HepG2 (cell line): ENCODE results near the gene GOSR1. TPM values are rescaled to one million over a fixed set of nuclear protein-coding genes. Genes with fewer than 3 reads are reported as not detected.
A peak's percentile ranks its signal among the peaks of the same experiment; 100 is the strongest.
"Not testable (repeated sequence)": the region's sequence is repeated elsewhere in the genome, so short reads cannot be mapped to it uniquely, and the experiment has no call there.

Experiments
- ATAC-seq: fragments of 200-7000 bp; cut with Tn5 transposase; 3 replicates; pipeline ENCODE4 v1.9.1; 2020; ENCODE audit warnings: mild to moderate bottlenecking, moderate library complexity
- BruUV-seq: library from RNA; stranded (reverse); fragments of 400-500 nt; replicated peaks from 2 replicates; lab custom pipeline; 2021; lab: Mats Ljungman, UMichigan
- CTCF ChIA-PET: fragments of 300-600 bp; formaldehyde crosslinking; extraction: SDS; loops from one replicate; lab custom pipeline; 2021; ENCODE audit warnings: low total read pairs, inconsistent platforms, low intra/inter-chr PET ratio; lab: Yijun Ruan, JAX
- POLR2A ChIA-PET: fragments of 350-600 bp; sonication (Branson Sonifier 250); formaldehyde crosslinking; loops from one replicate; lab custom pipeline; 2020; ENCODE audit warnings: antibody characterized with exemption, inconsistent platforms; lab: Yijun Ruan, JAX
- DNase-seq: peaks from one replicate; pipeline ENCODE4 v3.0.0-alpha.2; 2015; ENCODE audit warnings: low spot score
- FAIRE-seq: peaks from 3 replicates; lab custom pipeline; 2011; peaks lifted over from hg19 to GRCh38; lab: Jason Lieb, UNC
- H2AFZ ChIP-seq: one replicate; pipeline ENCODE4 v1.6.1; 2011; ENCODE audit warnings: low read length, inconsistent platforms
- H3K27ac ChIP-seq: fragments of 300-600 bp; 3 replicates; pipeline ENCODE4 v1.8.0; 2011; ENCODE audit warnings: mixed run types, mild to moderate bottlenecking, mixed read lengths, low read length, inconsistent platforms; ENCODE audit not compliant: insufficient read depth; ENCODE audit errors: extremely low read length
- H3K27me3 ChIP-seq, 2 experiments: fragments of 200-600 bp in 1 of 2; 2 replicates in 1 of 2; 3 replicates in 1 of 2; pipeline versions ENCODE4 v1.6.0 to v1.8.0; 2011; ENCODE audit warnings: low read length in 2 of 2, mild to moderate bottlenecking in 2 of 2, moderate library complexity in 2 of 2, inconsistent platforms in 1 of 2; ENCODE audit not compliant: insufficient read depth in 2 of 2, control insufficient read depth in 1 of 2
- H3K36me3 ChIP-seq, 2 experiments: fragments of 200-600 bp in 1 of 2; replicated peaks in 1 of 2; 2 replicates in 1 of 2; 3 replicates in 1 of 2; pipeline versions ENCODE4 v1.5.1 to v1.8.0; 2011; ENCODE audit warnings: low read length in 2 of 2, inconsistent platforms in 1 of 2; ENCODE audit not compliant: insufficient read depth in 2 of 2, control insufficient read depth in 1 of 2
- H3K4me1 ChIP-seq: 2 replicates; pipeline ENCODE4 v1.5.1; 2012; ENCODE audit warnings: low read length, inconsistent platforms; ENCODE audit not compliant: insufficient read depth
- H3K4me2 ChIP-seq: 2 replicates; pipeline ENCODE4 v1.6.0; 2011; ENCODE audit warnings: low read depth, low read length, inconsistent platforms
- H3K4me3 ChIP-seq, 3 experiments: fragments of 200-600 bp in 1 of 3; sonication (generic), shearing (Covaris generic) in 1 of 3; replicated peaks in 1 of 3; 2 replicates each; pipeline ENCODE4 v1.5.1; 2011 to 2016; ENCODE audit warnings: low read length in 3 of 3, inconsistent platforms in 2 of 3, low read depth in 2 of 3, mild to moderate bottlenecking in 2 of 3, control low read depth in 1 of 3, mixed read lengths in 1 of 3; ENCODE audit not compliant: insufficient read depth in 1 of 3
- H3K79me2 ChIP-seq: one replicate; pipeline ENCODE4 v1.6.1; 2011; ENCODE audit warnings: low read length, inconsistent platforms; ENCODE audit not compliant: insufficient read depth
- H3K9ac ChIP-seq: 2 replicates; pipeline ENCODE4 v1.6.0; 2011; ENCODE audit warnings: mild to moderate bottlenecking, low read depth, low read length, inconsistent platforms; ENCODE audit not compliant: insufficient read depth
- H3K9me3 ChIP-seq: 2 replicates; pipeline ENCODE4 v1.5.1; 2012; ENCODE audit warnings: mild to moderate bottlenecking, low read length
- H4K20me1 ChIP-seq: 2 replicates; pipeline ENCODE4 v1.6.0; 2011; ENCODE audit warnings: inconsistent platforms, mild to moderate bottlenecking, low read length, moderate library complexity; ENCODE audit not compliant: insufficient read depth
- ZBTB8A ChIP-seq: sonication (generic); formaldehyde crosslinking; IDR thresholded peaks from 2 replicates; pipeline ENCODE4 v1.4.0; 2020; ENCODE audit warnings: mild to moderate bottlenecking, low read depth, missing genetic modification reagents, borderline replicate concordance
- ZNF687 ChIP-seq: sonication (generic); formaldehyde crosslinking; IDR thresholded peaks from 2 replicates; pipeline ENCODE4 v1.5.1; 2020; ENCODE audit warnings: mild to moderate bottlenecking, missing genetic modification reagents, moderate library complexity
- WGBS: methylation state at CpG from one replicate; pipeline ENCODE4 v1.1.6; 2017; ENCODE audit warnings: low lambda C conversion rate; 5-methylcytosine and 5-hydroxymethylcytosine counted together
- in situ Hi-C: cut with HindIII; loops from 2 replicates; pipeline ENCODE4 v1.10.0; 2017; ENCODE audit warnings: low pct_unique_long_range_greater_than_20kb; ENCODE audit not compliant: extremely low pct_ligation_motif_present
- intact Hi-C: fragments of 100-400 bp; cut with micrococcal nuclease; formaldehyde crosslinking; loops from one replicate; pipeline ENCODE4 v1.10.0; 2022; ENCODE audit not compliant: unreplicated experiment
- polyA plus RNA-seq, 8 experiments: library from polyadenylated mRNA; depleted of rRNA in 3 of 8; stranded (reverse) in 7 of 8; unstranded in 1 of 8; fragments of >200 nt; fragmentation: Illumina TruSeq in 4 of 8; extraction: Trizol in 4 of 8; gene quantifications; 2 replicates each; pipeline versions ENCODE4 v1.2.1 to v1.2.3, GENCODE V29; 2011 to 2016; ENCODE audit warnings: low read depth in 4 of 8, missing spikeins in 1 of 8, mixed read lengths in 1 of 8; ENCODE audit not compliant: insufficient read depth in 1 of 8
- total RNA-seq, 5 experiments: library from RNA; depleted of rRNA; stranded (reverse); fragments of >200 nt; fragmentation: Illumina TruSeq; extraction: Trizol; gene quantifications; 2 replicates each; pipeline ENCODE4 v1.2.3, GENCODE V29; 2016; ENCODE audit warnings: low read depth in 1 of 5

Gene GOSR1
- total and polyA plus RNA-seq, 2 of the 13 experiments (the other 11 are each of a cell fraction or from before 2014, with no cell fraction given) = 15.8 to 37.0 TPM

- WGBS = 80% methylated on average over 11 of the region's 12 CpGs
- Histone ChIP-seq H3K4me1 (no peaks in the 10 kb centered on the region), H4K20me1 (no peaks in the 10 kb centered on the region), H3K4me3 (no peak overlapping the region), H3K4me2 (no peak overlapping the region), H3K27me3 (no peaks in the 10 kb centered on the region), H2AFZ (no peak overlapping the region), H3K79me2 (no peaks in the 10 kb centered on the region), H3K27ac (no peak overlapping the region), H3K36me3 (0 out of 5 replicates have a peak, but pooled peaks cover 0 to 3% of the 10 kb centered on the region in 2 experiments), H3K9ac (no peak overlapping the region), H3K9me3 (no peaks in the 10 kb centered on the region)
- no peak for FAIRE-seq
- peak; percentile 23; the same call in 2 of the 3 replicates for ATAC-seq
- CTCF ChIA-PET = no interaction called here
- no peak for DNase-seq
- TF ChIP-seq ZBTB8A (CRISPR knock-in tag) (no peak), ZNF687 (CRISPR knock-in tag) (peak; percentile 31; the same call in 1 of the 2 replicates)
- no TSS peak for BruUV-seq
- in situ Hi-C loops = no loop called here
- intact Hi-C loops = no loop called here
- POLR2A ChIA-PET = no interaction called here
These were observed 58.0 kb downstream of the GOSR1 start for GRCh38 chr17:30534938-30535921.

- intact Hi-C loops, ATAC-seq, FAIRE-seq, H3K9ac ChIP-seq, in situ Hi-C loops, H3K36me3 ChIP-seq, H3K79me2 ChIP-seq, DNase-seq, H3K9me3 ChIP-seq, CTCF ChIA-PET, H3K27ac ChIP-seq, H3K4me1 ChIP-seq, POLR2A ChIA-PET, H2AFZ ChIP-seq, H4K20me1 ChIP-seq, H3K4me3 ChIP-seq, BruUV-seq, H3K27me3 ChIP-seq, H3K4me2 ChIP-seq: not testable (repeated sequence)
- WGBS = 88% methylated on average over 16 of the region's 16 CpGs
These were observed 59.6 kb downstream of the GOSR1 start for GRCh38 chr17:30536846-30537245.

DNA sequence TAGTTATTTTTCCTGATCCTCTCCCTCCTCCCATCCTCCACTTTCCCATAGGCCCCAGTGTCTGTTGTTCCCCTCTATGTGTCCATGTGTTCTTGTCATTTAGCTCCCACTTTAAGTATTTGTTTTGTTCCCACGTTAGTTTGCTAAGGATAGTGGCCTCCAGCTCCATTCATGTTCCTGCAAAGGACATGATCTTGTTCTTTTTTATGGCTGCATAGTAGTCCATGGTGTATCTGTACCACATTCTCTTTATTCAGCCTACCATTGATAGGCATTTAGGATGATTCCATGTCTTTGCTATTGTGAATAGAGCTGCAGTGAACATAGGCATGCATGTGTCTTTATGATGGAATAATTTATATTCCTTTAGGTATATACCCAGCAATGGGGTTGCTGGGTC is 60.5 kb downstream of the GOSR1 start:
- H3K9ac ChIP-seq, H3K27me3 ChIP-seq, intact Hi-C loops, in situ Hi-C loops, POLR2A ChIA-PET, H3K4me1 ChIP-seq, H3K79me2 ChIP-seq, CTCF ChIA-PET, BruUV-seq, H3K4me2 ChIP-seq, H3K4me3 ChIP-seq, H2AFZ ChIP-seq, ATAC-seq, H3K36me3 ChIP-seq, H3K27ac ChIP-seq, DNase-seq, H3K9me3 ChIP-seq, H4K20me1 ChIP-seq, FAIRE-seq: not testable (repeated sequence)
- WGBS = 43% methylated on average over 1 of the region's 1 CpG
